Thoracic aorta (tissue), 2 donors: ENCODE results near the gene ZDHHC11B. TPM values are rescaled to one million over a fixed set of nuclear protein-coding genes. Genes with fewer than 3 reads are reported as not detected.
"Not testable (repeated sequence)": the region's sequence is repeated elsewhere in the genome, so short reads cannot be mapped to it uniquely, and the experiment has no call there.

Experiments used
- ATAC-seq: fragments of 150-250 bp; one replicate; pipeline ENCODE4 v1.8.0; 2017; ENCODE audit warnings: low read depth; ENCODE audit not compliant: insufficient number of reproducible peaks, low FRiP score
- DNase-seq: peaks from one replicate; pipeline ENCODE4 v3.0.0-alpha.2; 2020; ENCODE audit warnings: low spot score
- H3K27ac ChIP-seq, 2 donors: fragments of 200-600 bp; sonication (generic); 1 replicate in 1 of 2; 2 replicates in 1 of 2; pipeline ENCODE4 v1.5.1; 2016; ENCODE audit warnings: mild to moderate bottlenecking in 2 of 2, moderate library complexity in 2 of 2
- H3K27me3 ChIP-seq: fragments of 200-600 bp; sonication (generic); replicated peaks from 2 replicates; pipeline ENCODE4 v1.6.0; 2016; ENCODE audit warnings: mild to moderate bottlenecking; ENCODE audit not compliant: insufficient read depth
- H3K36me3 ChIP-seq: fragments of 200-600 bp; sonication (generic); one replicate; pipeline ENCODE4 v1.5.1; 2016
- H3K4me1 ChIP-seq, 2 donors: fragments of 200-600 bp; sonication (generic); 1 replicate in 1 of 2; 2 replicates in 1 of 2; pipeline versions ENCODE4 v1.5.1 to v1.6.0; 2016; ENCODE audit warnings: low read depth in 2 of 2, mild to moderate bottlenecking in 1 of 2; ENCODE audit not compliant: control insufficient read depth in 1 of 2
- H3K4me3 ChIP-seq: fragments of 200-600 bp; sonication (generic); 2 replicates; pipeline ENCODE4 v1.5.1; 2016; ENCODE audit warnings: mild to moderate bottlenecking
- H3K9me3 ChIP-seq: fragments of 200-600 bp; sonication (generic); 2 replicates; pipeline ENCODE4 v1.5.1; 2016
- total RNA-seq, 2 donors: library from RNA; depleted of rRNA; stranded (reverse); fragments of >200 nt; gene quantifications; one replicate each; pipeline versions ENCODE4 v1.1.0 to v1.2.3, GENCODE V29; 2016

The ZDHHC11B gene
- total RNA-seq, 2 donors from 2014 or later = 1.8 to 8.7 TPM

- H3K9me3 ChIP-seq, H3K27ac ChIP-seq, ATAC-seq, H3K4me1 ChIP-seq, H3K4me3 ChIP-seq, H3K36me3 ChIP-seq, DNase-seq, H3K27me3 ChIP-seq: not testable (repeated sequence)
Measured at GRCh38 chr5:794948-795347, 10.4 kb upstream of the ZDHHC11B start.

GRCh38 chr5:788703-789102, 4.2 kb upstream of the ZDHHC11B start:
- not testable (repeated sequence) for H3K4me3 ChIP-seq, H3K27ac ChIP-seq, H3K9me3 ChIP-seq, H3K4me1 ChIP-seq, DNase-seq, ATAC-seq, H3K27me3 ChIP-seq, H3K36me3 ChIP-seq

- not testable (repeated sequence) for H3K36me3 ChIP-seq, H3K9me3 ChIP-seq, H3K4me3 ChIP-seq, DNase-seq, ATAC-seq, H3K27ac ChIP-seq, H3K27me3 ChIP-seq, H3K4me1 ChIP-seq
Measured at GRCh38 chr5:787857-788233, 3.3 kb upstream of the ZDHHC11B start.

GRCh38 chr5:787224-787856, 2.8 kb upstream of the ZDHHC11B start:
- not testable (repeated sequence) for ATAC-seq, H3K9me3 ChIP-seq, H3K4me1 ChIP-seq, H3K27ac ChIP-seq, H3K27me3 ChIP-seq, H3K4me3 ChIP-seq, H3K36me3 ChIP-seq, DNase-seq

DNA sequence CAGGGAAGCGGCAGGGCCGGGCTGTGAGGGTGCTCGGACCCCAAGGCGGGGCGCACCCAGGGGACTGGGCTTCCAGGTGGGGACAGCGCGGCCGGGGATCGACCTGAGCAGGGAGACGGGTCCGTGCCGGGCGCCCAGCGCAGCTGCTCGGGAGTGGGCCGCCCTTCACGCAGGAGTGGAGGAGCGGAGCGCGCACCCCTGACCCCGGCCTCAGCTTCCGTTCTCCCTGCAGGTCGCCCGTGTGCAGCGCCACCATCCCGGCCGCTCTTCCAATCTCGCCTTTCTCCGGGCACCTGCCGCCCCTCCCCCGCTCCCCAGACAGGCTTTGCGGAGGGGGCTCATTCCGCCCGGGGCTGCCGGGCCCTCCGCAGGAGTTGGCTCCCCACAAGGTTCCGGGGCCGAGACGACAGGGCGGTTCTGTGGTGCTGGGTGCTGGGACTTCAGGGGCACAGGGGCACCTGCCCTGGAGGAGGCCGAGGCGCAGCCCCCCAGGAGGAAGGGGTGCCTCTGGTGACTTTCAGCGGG, 714 bp upstream of the ZDHHC11B start:
- not testable (repeated sequence) for H3K9me3 ChIP-seq, ATAC-seq, H3K36me3 ChIP-seq, H3K27me3 ChIP-seq, H3K27ac ChIP-seq, DNase-seq, H3K4me1 ChIP-seq
- H3K4me3 ChIP-seq = peak overlapping the region; percentile 75

DNA sequence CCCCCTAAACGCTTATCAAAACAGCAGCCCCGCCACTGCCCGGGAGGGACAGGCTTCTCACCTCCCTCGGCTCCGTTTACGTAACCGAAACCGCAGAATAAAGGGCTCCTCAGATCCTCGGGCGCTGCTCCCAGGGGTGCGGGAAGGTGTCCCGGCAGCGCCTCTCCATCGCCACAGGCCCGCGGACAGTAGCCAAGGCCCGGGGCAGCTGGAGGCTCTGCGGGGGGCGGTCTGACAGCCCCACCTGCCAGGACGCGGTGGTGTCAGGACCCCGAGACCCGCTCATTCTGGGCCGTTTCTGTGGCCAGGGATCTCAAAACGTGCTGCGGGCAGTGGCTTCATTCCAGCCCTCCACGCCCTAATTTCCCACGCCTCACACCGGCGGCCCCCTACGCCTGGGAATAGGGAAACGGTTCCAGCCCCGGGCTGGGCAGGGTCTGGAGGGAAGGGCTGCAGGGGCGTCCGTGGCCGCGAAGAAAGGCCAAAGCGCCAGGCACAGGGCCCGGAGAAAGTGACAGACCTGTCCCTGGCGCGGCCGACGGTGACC, 575 bp downstream of the ZDHHC11B start:
- peak overlapping the region; percentile 75 for H3K4me3 ChIP-seq
- ATAC-seq, H3K27ac ChIP-seq, H3K27me3 ChIP-seq, H3K4me1 ChIP-seq, H3K9me3 ChIP-seq, DNase-seq, H3K36me3 ChIP-seq: not testable (repeated sequence)

- H3K27me3 ChIP-seq, H3K9me3 ChIP-seq, H3K36me3 ChIP-seq, H3K4me1 ChIP-seq, DNase-seq, H3K27ac ChIP-seq: not testable (repeated sequence)
- ATAC-seq = peak; percentile 14
- H3K4me3 ChIP-seq = peak overlapping the region; percentile 75
Measured at GRCh38 chr5:783049-783802, 1.3 kb downstream of the ZDHHC11B start.

- H3K27ac ChIP-seq, H3K27me3 ChIP-seq, H3K36me3 ChIP-seq, DNase-seq, H3K4me3 ChIP-seq, ATAC-seq, H3K9me3 ChIP-seq, H3K4me1 ChIP-seq: not testable (repeated sequence)
Measured at GRCh38 chr5:782356-782755, 2.2 kb downstream of the ZDHHC11B start.

GRCh38 chr5:780571-780970, 4.0 kb downstream of the ZDHHC11B start:
- not testable (repeated sequence) for DNase-seq, ATAC-seq, H3K36me3 ChIP-seq

GRCh38 chr5:778967-779366, 5.6 kb downstream of the ZDHHC11B start:
- H3K4me1 ChIP-seq, H3K4me3 ChIP-seq, H3K36me3 ChIP-seq, H3K27me3 ChIP-seq, H3K9me3 ChIP-seq, H3K27ac ChIP-seq, DNase-seq, ATAC-seq: not testable (repeated sequence)

More at GRCh38 chr5:780571-780970, 4.0 kb downstream of the ZDHHC11B start:
- H3K9me3 ChIP-seq, H3K27ac ChIP-seq, H3K27me3 ChIP-seq, H3K4me1 ChIP-seq, H3K4me3 ChIP-seq: not testable (repeated sequence)

GRCh38 chr5:778421-778820, 6.1 kb downstream of the ZDHHC11B start:
- H3K4me1 ChIP-seq, H3K27ac ChIP-seq, ATAC-seq, H3K4me3 ChIP-seq, DNase-seq, H3K27me3 ChIP-seq, H3K9me3 ChIP-seq, H3K36me3 ChIP-seq: not testable (repeated sequence)
